HepG2 (cell line): Measurements from ENCODE around the gene PTCD1. TPM values are rescaled to one million over a fixed set of nuclear protein-coding genes. Genes with fewer than 3 reads are reported as not detected.
A peak's percentile ranks its signal among the peaks of the same experiment; 100 is the strongest.

Source experiments
- ATF5 ChIP-seq: sonication (generic); formaldehyde crosslinking; IDR thresholded peaks from 2 replicates; pipeline ENCODE4 v1.4.0; 2020; ENCODE audit warnings: mild to moderate bottlenecking, low read depth, missing genetic modification reagents
- CC2D1A ChIP-seq: sonication (generic); formaldehyde crosslinking; IDR thresholded peaks from 2 replicates; pipeline ENCODE4 v1.8.1; 2023; ENCODE audit warnings: mild to moderate bottlenecking, missing genetic modification reagents
- CREB3 ChIP-seq: sonication (generic); formaldehyde crosslinking; IDR thresholded peaks from 2 replicates; pipeline ENCODE4 v1.5.0; 2020; ENCODE audit warnings: missing genetic modification reagents
- EP300 ChIP-seq, 3 experiments: sonication (generic) in 1 of 3; formaldehyde crosslinking in 1 of 3; IDR thresholded peaks; 2 replicates each; pipeline versions ENCODE4 v1.5.1 to v1.6.1; 2011 to 2020; ENCODE audit warnings: low read depth in 2 of 3, low read length in 2 of 3, borderline replicate concordance in 1 of 3, improper control_type of control experiment in 1 of 3, mild to moderate bottlenecking in 1 of 3, missing genetic modification reagents in 1 of 3, moderate library complexity in 1 of 3
- FOXP1 ChIP-seq, 2 experiments: fragments of 450-650 bp in 1 of 2; IDR thresholded peaks; 2 replicates each; pipeline ENCODE4 v1.6.1; 2017 to 2018; ENCODE audit warnings: antibody characterized with exemption in 1 of 2
- HES4 ChIP-seq: sonication (generic); formaldehyde crosslinking; IDR thresholded peaks from 2 replicates; pipeline ENCODE4 v1.9.0; 2021; ENCODE audit warnings: mild to moderate bottlenecking, missing genetic modification reagents, borderline replicate concordance
- HMGXB4 ChIP-seq, 2 experiments: sonication (generic) in 1 of 2; formaldehyde crosslinking in 1 of 2; IDR thresholded peaks; 2 replicates each; pipeline versions ENCODE4 v1.4.0 to v1.6.1; 2018 to 2020; ENCODE audit warnings: missing genetic modification reagents in 2 of 2, borderline replicate concordance in 1 of 2, low read depth in 1 of 2, mild to moderate bottlenecking in 1 of 2, missing biosample characterization in 1 of 2
- HNF1B ChIP-seq: sonication (generic); formaldehyde crosslinking; IDR thresholded peaks from 2 replicates; pipeline ENCODE4 v1.5.1; 2020; ENCODE audit warnings: mild to moderate bottlenecking, moderate library complexity, missing genetic modification reagents
- HNRNPL ChIP-seq: fragments of 200-400 bp; formaldehyde crosslinking; IDR thresholded peaks from 2 replicates; pipeline ENCODE4 v1.6.1; 2017; ENCODE audit warnings: mild to moderate bottlenecking, low read depth, low read length
- KLF16 ChIP-seq, 2 experiments: sonication (generic) in 1 of 2; formaldehyde crosslinking in 1 of 2; IDR thresholded peaks; 2 replicates each; pipeline versions ENCODE4 v1.6.1 to v1.8.0; 2016 to 2023; ENCODE audit warnings: missing genetic modification reagents in 2 of 2, missing compliant biosample characterization in 1 of 2
- NCOA5 ChIP-seq: sonication (generic); formaldehyde crosslinking; IDR thresholded peaks from 2 replicates; pipeline ENCODE4 v1.4.0; 2020; ENCODE audit warnings: missing genetic modification reagents
- SKIL ChIP-seq: sonication (generic); formaldehyde crosslinking; IDR thresholded peaks from 2 replicates; pipeline ENCODE4 v1.8.0; 2022; ENCODE audit warnings: missing genetic modification reagents, mild to moderate bottlenecking, moderate library complexity, borderline replicate concordance
- SMARCE1 ChIP-seq: fragments of 450-650 bp; IDR thresholded peaks from 2 replicates; pipeline ENCODE4 v1.6.1; 2017; ENCODE audit warnings: borderline replicate concordance
- SP5 ChIP-seq: IDR thresholded peaks from 2 replicates; pipeline ENCODE4 v1.6.1; 2016; ENCODE audit warnings: low read depth, borderline replicate concordance
- SRSF1 ChIP-seq: fragments of 200-400 bp; formaldehyde crosslinking; optimal IDR thresholded peaks from 2 replicates; pipeline ENCODE3; 2017; ENCODE audit warnings: mild to moderate bottlenecking, low read depth, low read length, moderate library complexity
- TCF7 ChIP-seq: sonication (generic); IDR thresholded peaks from 2 replicates; pipeline ENCODE4 v1.6.1; 2016; ENCODE audit warnings: antibody characterized with exemption, low read depth
- THAP8 ChIP-seq: sonication (generic); formaldehyde crosslinking; IDR thresholded peaks from 2 replicates; pipeline ENCODE4 v1.5.1; 2020; ENCODE audit warnings: missing genetic modification reagents, mild to moderate bottlenecking, borderline replicate concordance
- U2AF1 ChIP-seq: fragments of 200-400 bp; formaldehyde crosslinking; optimal IDR thresholded peaks from 2 replicates; pipeline ENCODE3; 2017; ENCODE audit warnings: mild to moderate bottlenecking, low read depth, low read length
- ZNF160 ChIP-seq: sonication (generic); formaldehyde crosslinking; IDR thresholded peaks from 2 replicates; pipeline ENCODE4 v1.8.0; 2022; ENCODE audit warnings: mild to moderate bottlenecking, inconsistent platforms, missing genetic modification reagents
- ZNF232 ChIP-seq: sonication (generic); formaldehyde crosslinking; IDR thresholded peaks from 2 replicates; pipeline ENCODE4 v1.4.0; 2020; ENCODE audit warnings: missing genetic modification reagents, borderline replicate concordance
- polyA plus RNA-seq, 8 experiments: library from polyadenylated mRNA; depleted of rRNA in 3 of 8; stranded (reverse) in 7 of 8; unstranded in 1 of 8; fragments of >200 nt; fragmentation: Illumina TruSeq in 4 of 8; extraction: Trizol in 4 of 8; gene quantifications; 2 replicates each; pipeline versions ENCODE4 v1.2.1 to v1.2.3, GENCODE V29; 2011 to 2016; ENCODE audit warnings: low read depth in 4 of 8, missing spikeins in 1 of 8, mixed read lengths in 1 of 8; ENCODE audit not compliant: insufficient read depth in 1 of 8
- total RNA-seq, 5 experiments: library from RNA; depleted of rRNA; stranded (reverse); fragments of >200 nt; fragmentation: Illumina TruSeq; extraction: Trizol; gene quantifications; 2 replicates each; pipeline ENCODE4 v1.2.3, GENCODE V29; 2016; ENCODE audit warnings: low read depth in 1 of 5

PTCD1 gene
- total and polyA plus RNA-seq, 2 of the 13 experiments (the other 11 are each of a cell fraction or from before 2014, with no cell fraction given) = 3.0 to 8.4 TPM

GRCh38 chr7:99380823-99381663 lies 57.6 kb downstream of the PTCD1 start (continued):
- TF ChIP-seq HMGXB4 (CRISPR knock-in tag; IDR thresholded peaks at IDR 0.05; ENCODE audit: borderline replicate concordance in 1 of 2, low read depth in 1 of 2) = no peak; a peak in 1 of 4 replicates
- TF ChIP-seq NCOA5 (CRISPR knock-in tag) = no peak
- TF ChIP-seq SMARCE1 = no peak
- no peak for TF ChIP-seq SRSF1
- TF ChIP-seq CREB3 (CRISPR knock-in tag) = no peak
- TF ChIP-seq ZNF232 (CRISPR knock-in tag) = no peak
- no peak for TF ChIP-seq TCF7
- TF ChIP-seq KLF16 (CRISPR knock-in tag; IDR thresholded peaks at IDR 0.05) = no peak
- TF ChIP-seq ATF5 (CRISPR knock-in tag) = no peak
- TF ChIP-seq SP5 = no peak
- TF ChIP-seq HNF1B = no peak
- TF ChIP-seq HES4 (CRISPR knock-in tag) = no peak
- TF ChIP-seq FOXP1 (IDR thresholded peaks at IDR 0.05) = no peak
- TF ChIP-seq FOXP1 (CRISPR knock-in tag; IDR thresholded peaks at IDR 0.05) = no peak
- TF ChIP-seq EP300 (IDR thresholded peaks at IDR 0.05; ENCODE audit: low read depth in 2 of 2, low read length in 2 of 2) = peak in 1 of 2 experiments; percentile 46; a peak in 2 of 4 replicates
- no peak for TF ChIP-seq EP300 (CRISPR knock-in tag; IDR thresholded peaks at IDR 0.05; ENCODE audit: borderline replicate concordance)
- no peak for TF ChIP-seq THAP8
- no peak for TF ChIP-seq U2AF1
- peak; percentile 49; the same call in 1 of the 2 replicates for TF ChIP-seq HNRNPL
- no peak for TF ChIP-seq ZNF160 (CRISPR knock-in tag)
- TF ChIP-seq CC2D1A (CRISPR knock-in tag) = no peak
- TF ChIP-seq SKIL (CRISPR knock-in tag) = no peak
